B cell (primary cell): Measurements from ENCODE around the gene ZER1. TPM values are rescaled to one million over a fixed set of nuclear protein-coding genes. Genes with fewer than 3 reads are reported as not detected.

ENCODE experiments used
- ATAC-seq: fragments of 200-7000 bp; cut with Tn5 transposase; one replicate; pipeline ENCODE4 v1.10.0; 2021; ENCODE audit warnings: low read depth, mild to moderate bottlenecking, moderate number of reproducible peaks, moderate library complexity
- CTCF ChIA-PET: fragments of 350-600 bp; sonication (Branson Sonifier 250); formaldehyde crosslinking; loops from one replicate; lab custom pipeline; 2021; ENCODE audit warnings: antibody characterized with exemption, inconsistent platforms; lab: Charles Lee
- POLR2A ChIA-PET: fragments of 350-600 bp; sonication (Branson Sonifier 250); formaldehyde crosslinking; loops from one replicate; lab custom pipeline; 2021; ENCODE audit warnings: antibody characterized with exemption; lab: Charles Lee
- DNase-seq: peaks from one replicate; pipeline ENCODE4 v3.0.0; 2013
- H2AFZ ChIP-seq: 2 replicates; pipeline ENCODE4 v1.6.1; 2012; ENCODE audit warnings: mild to moderate bottlenecking, low read depth, low read length; ENCODE audit not compliant: insufficient read depth, poor library complexity, severe bottlenecking
- H3K27ac ChIP-seq, 2 donors: 1 replicate in 1 of 2; 2 replicates in 1 of 2; pipeline ENCODE4 v1.5.1; 2012 to 2013; ENCODE audit warnings: low read length in 2 of 2, mild to moderate bottlenecking in 2 of 2, moderate library complexity in 1 of 2
- H3K27me3 ChIP-seq, 4 experiments: fragments of 200-600 bp in 1 of 4; sonication (generic) in 1 of 4; replicated peaks in 1 of 4; 1 replicate in 2 of 4; 2 replicates in 2 of 4; pipeline versions ENCODE4 v1.6.1 to v1.7.0; 2013 to 2016; ENCODE audit warnings: low read length in 3 of 4, mild to moderate bottlenecking in 2 of 4, mixed read lengths in 1 of 4, moderate library complexity in 1 of 4; ENCODE audit not compliant: insufficient read depth in 4 of 4, control insufficient read depth in 3 of 4; ENCODE audit errors: control extremely low read depth in 1 of 4
- H3K36me3 ChIP-seq, 2 experiments: replicated peaks in 1 of 2; 1 replicate in 1 of 2; 2 replicates in 1 of 2; pipeline versions ENCODE4 v1.6.1 to v1.7.1; 2013; ENCODE audit warnings: low read length in 1 of 2; ENCODE audit not compliant: insufficient read depth in 2 of 2, control insufficient read depth in 1 of 2; ENCODE audit errors: control extremely low read depth in 1 of 2, extremely low read depth in 1 of 2
- H3K4me1 ChIP-seq, 2 donors: fragments of 200-600 bp in 1 of 2; sonication (generic) in 1 of 2; 1 replicate in 1 of 2; 2 replicates in 1 of 2; pipeline versions ENCODE4 v1.5.1 to v1.6.1; 2013 to 2017; ENCODE audit warnings: low read length in 2 of 2; ENCODE audit not compliant: control insufficient read depth in 2 of 2, insufficient read depth in 2 of 2
- H3K4me2 ChIP-seq: replicated peaks from 2 replicates; pipeline ENCODE3; 2012; ENCODE audit warnings: mild to moderate bottlenecking, low read depth, low read length; ENCODE audit not compliant: poor library complexity, severe bottlenecking
- H3K4me3 ChIP-seq, 5 experiments: fragments of 200-600 bp in 1 of 5; sonication (generic) in 1 of 5; 1 replicate in 3 of 5; 2 replicates in 2 of 5; pipeline versions ENCODE4 v1.5.1 to v1.7.0; 2011 to 2016; ENCODE audit warnings: low read length in 4 of 5, mild to moderate bottlenecking in 4 of 5, low read depth in 2 of 5, control low read depth in 1 of 5, moderate library complexity in 1 of 5; ENCODE audit not compliant: insufficient read depth in 1 of 5; ENCODE audit errors: control extremely low read depth in 1 of 5, extremely low read depth in 1 of 5
- H3K79me2 ChIP-seq: fragments of 200-600 bp; sonication (generic); one replicate; pipeline ENCODE4 v1.6.0; 2016; ENCODE audit warnings: low read length; ENCODE audit not compliant: control insufficient read depth, insufficient read depth
- H3K9ac ChIP-seq: fragments of 200-600 bp; sonication (generic); 2 replicates; pipeline ENCODE4 v1.6.1; 2017; ENCODE audit warnings: mild to moderate bottlenecking, low read length, moderate library complexity
- H3K9me3 ChIP-seq, 3 donors: one replicate each; pipeline versions ENCODE4 v1.6.1 to v1.7.1; 2013; ENCODE audit warnings: low read length in 2 of 3; ENCODE audit not compliant: control insufficient read depth in 2 of 3, insufficient read depth in 1 of 3; ENCODE audit errors: control extremely low read depth in 1 of 3
- H4K20me1 ChIP-seq: 2 replicates; pipeline ENCODE4 v1.6.0; 2012; ENCODE audit warnings: mild to moderate bottlenecking, low read length; ENCODE audit not compliant: insufficient read depth, control insufficient read depth, poor library complexity, severe bottlenecking
- H3K27ac Mint-ChIP-seq: one replicate; pipeline ENCODE4 v1.8.0; 2021; ENCODE audit warnings: mixed read lengths
- H3K27me3 Mint-ChIP-seq: one replicate; pipeline ENCODE4 v1.8.0; 2021; ENCODE audit warnings: mixed read lengths
- H3K4me1 Mint-ChIP-seq: one replicate; pipeline ENCODE4 v1.8.0; 2021; ENCODE audit warnings: mixed read lengths
- H3K4me3 Mint-ChIP-seq: one replicate; pipeline ENCODE4 v1.8.0; 2021; ENCODE audit warnings: mixed read lengths
- H3K9me3 Mint-ChIP-seq: one replicate; pipeline ENCODE4 v1.8.0; 2022; ENCODE audit warnings: mixed read lengths; ENCODE audit not compliant: insufficient read depth
- CTCF ChIP-seq: fragments of 200-600 bp; IDR thresholded peaks from one replicate; pipeline ENCODE4 v1.8.0; 2022; ENCODE audit warnings: antibody characterized with exemption, mild to moderate bottlenecking
- EZH2 ChIP-seq: IDR thresholded peaks from 2 replicates; pipeline ENCODE4 v1.6.1; 2012; ENCODE audit warnings: borderline replicate concordance, low read depth, mild to moderate bottlenecking, moderate library complexity, low read length; ENCODE audit not compliant: insufficient read depth, poor library complexity, severe bottlenecking
- WGBS: methylation state at CpG from one replicate; pipeline ENCODE4 v1.1.5; 2013; ENCODE audit warnings: missing lambda C conversion rate; ENCODE audit not compliant: insufficient coverage; 5-methylcytosine and 5-hydroxymethylcytosine counted together
- intact Hi-C: fragments of 100-400 bp; cut with micrococcal nuclease; formaldehyde crosslinking; loops from one replicate; pipeline ENCODE4 v1.10.0; 2022
- polyA plus RNA-seq: library from polyadenylated mRNA; depleted of rRNA; stranded (reverse); fragments of >200 nt; gene quantifications from 2 replicates; pipeline ENCODE4 v1.2.3, GENCODE V29; 2012
- total RNA-seq, 2 donors: library from RNA; stranded (reverse); fragments of 120-200 nt in 1 of 2; gene quantifications; 1 replicate in 1 of 2; 2 replicates in 1 of 2; pipeline versions ENCODE4 v1.2.3 to v1.2.4, GENCODE V29; 2013 to 2022

Gene ZER1
- total and polyA plus RNA-seq, 2 donors (not counting 1 experiment from before 2014, with no cell fraction given): 26.9 to 42.2 TPM

- intact Hi-C loops: no loop called here
- TF ChIP-seq CTCF (no peak), EZH2 (no peak)
Observed at GRCh38 chr9:128790536-128790935, 18.8 kb upstream of the ZER1 start.

GRCh38 chr9:128788445-128788844 is 16.7 kb upstream of the ZER1 start:
- Mint-ChIP-seq H3K27me3 (no peaks in the 10 kb centered on the region), H3K9me3 (no peaks in the 10 kb centered on the region), H3K4me3 (peak overlapping the region; percentile 91), H3K27ac (peak overlapping the region; percentile 85), H3K4me1 (peaks cover 24% of the 10 kb centered on the region)
- TF ChIP-seq CTCF: no peak
- TF ChIP-seq EZH2: no peak
- POLR2A ChIA-PET: interaction anchor here (0.7 to 1.2 kb wide), 2 partner anchors 17 to 20 kb away, joined by 3 read pairs; partner anchors contain the start of gene ZER1
- Histone ChIP-seq H4K20me1 (peaks cover 9% of the 10 kb centered on the region), H3K4me2 (peak overlapping the region; percentile 90), H3K9ac (no peak overlapping the region), H3K27me3 (no peaks in the 10 kb centered on the region), H3K36me3 (peaks cover 0 to 37% of the 10 kb centered on the region in 2 experiments), H3K9me3 (no peaks in the 10 kb centered on the region), H3K4me1 (peaks cover 16 to 17% of the 10 kb centered on the region in 2 donors), H3K27ac (peak overlapping the region in 1 of 2 donors; percentile 86), H3K4me3 (peak overlapping the region in 1 of 5 experiments; percentile 92), H3K79me2 (peaks cover 33% of the 10 kb centered on the region), H2AFZ (no peak overlapping the region)
- CTCF ChIA-PET: interaction anchor here (0.6 to 2.0 kb wide), 8 partner anchors 18 to 140 kb away, joined by 3 to 10 read pairs (median 3); partner anchors contain the start of genes PKN3 and ZDHHC12
- no peak for ATAC-seq
- no peak for DNase-seq
- intact Hi-C loops: no loop called here
- 100% methylated on average over 1 of the region's 1 CpG for WGBS

More at GRCh38 chr9:128790536-128790935, 18.8 kb upstream of the ZER1 start:
- no peak overlapping the region for H3K9ac ChIP-seq
- H4K20me1 ChIP-seq: peaks cover 9% of the 10 kb centered on the region
- H3K79me2 ChIP-seq: peaks cover 33% of the 10 kb centered on the region
- ATAC-seq (no peak), DNase-seq (no peak)
- CTCF ChIA-PET: no interaction called here
- Mint-ChIP-seq H3K9me3 (no peaks in the 10 kb centered on the region), H3K27ac (no peak overlapping the region), H3K27me3 (no peaks in the 10 kb centered on the region), H3K4me1 (peaks cover 21% of the 10 kb centered on the region), H3K4me3 (no peak overlapping the region)
- no peaks in the 10 kb centered on the region for H3K27me3 ChIP-seq
- POLR2A ChIA-PET: no interaction called here
- H3K4me3 ChIP-seq: no peak overlapping the region
- H3K27ac ChIP-seq: no peak overlapping the region
- H2AFZ ChIP-seq: no peak overlapping the region
- peaks cover 0 to 40% of the 10 kb centered on the region in 2 experiments for H3K36me3 ChIP-seq
- peaks cover 16 to 17% of the 10 kb centered on the region in 2 donors for H3K4me1 ChIP-seq
- no peak overlapping the region for H3K4me2 ChIP-seq
- 79% methylated on average over 3 of the region's 4 CpGs for WGBS
- no peaks in the 10 kb centered on the region for H3K9me3 ChIP-seq
